H1 (cell line): ENCODE results near the gene EPHA2.

Experiments
- ASH2L ChIP-seq: fragments of 200-600, 300-600 bp; sonication (generic); IDR thresholded peaks from one replicate; pipeline ENCODE4 v1.7.1; 2017; ENCODE audit warnings: low read length
- ATF3 ChIP-seq: IDR thresholded peaks from 2 replicates; pipeline ENCODE4 v1.6.1; 2011; ENCODE audit warnings: low read depth, mild to moderate bottlenecking, low read length; ENCODE audit not compliant: insufficient read depth
- BRCA1 ChIP-seq: IDR thresholded peaks from 2 replicates; pipeline ENCODE4 v1.6.1; 2012; ENCODE audit warnings: low read depth, low read length, improper control_type of control experiment
- CTCF ChIP-seq, 3 experiments: IDR thresholded peaks; 1 replicate in 2 of 3; 2 replicates in 1 of 3; pipeline versions ENCODE4 v1.5.1 to v1.6.1; 2011; ENCODE audit warnings: low read length in 3 of 3, mild to moderate bottlenecking in 3 of 3, inconsistent platforms in 2 of 3, low read depth in 1 of 3, moderate library complexity in 1 of 3; ENCODE audit not compliant: insufficient read depth in 1 of 3; ENCODE audit errors: control extremely low read depth in 1 of 3
- EP300 ChIP-seq, 2 experiments: IDR thresholded peaks; 1 replicate in 1 of 2; 2 replicates in 1 of 2; pipeline ENCODE4 v1.6.1; 2011 to 2012; ENCODE audit warnings: low read depth in 2 of 2, low read length in 2 of 2, mild to moderate bottlenecking in 2 of 2, borderline replicate concordance in 1 of 2, inconsistent platforms in 1 of 2, moderate library complexity in 1 of 2
- EZH2 ChIP-seq: fragments of 200-600 bp; sonication (generic); IDR thresholded peaks from 2 replicates; pipeline ENCODE4 v1.7.1; 2012; ENCODE audit warnings: low read depth, mild to moderate bottlenecking, moderate library complexity, low read length, inconsistent platforms; ENCODE audit not compliant: severe bottlenecking
- GABPA ChIP-seq: IDR thresholded peaks from 2 replicates; pipeline ENCODE4 v1.6.1; 2011; ENCODE audit warnings: mild to moderate bottlenecking, low read length, moderate library complexity, borderline replicate concordance; ENCODE audit not compliant: insufficient read depth
- HDAC6 ChIP-seq: IDR thresholded peaks from one replicate; pipeline ENCODE4 v1.7.1; 2012; ENCODE audit warnings: low read depth, mild to moderate bottlenecking, inconsistent platforms, low read length, moderate library complexity
- MAX ChIP-seq: IDR thresholded peaks from 2 replicates; pipeline ENCODE4 v1.6.1; 2012; ENCODE audit warnings: inconsistent platforms
- POLR2A ChIP-seq, 2 experiments: IDR thresholded peaks; 1 replicate in 1 of 2; 2 replicates in 1 of 2; pipeline ENCODE4 v1.6.1; 2011; ENCODE audit warnings: low read depth in 2 of 2, low read length in 2 of 2, mild to moderate bottlenecking in 2 of 2; ENCODE audit errors: control extremely low read depth in 1 of 2
- POLR2AphosphoS5 ChIP-seq: IDR thresholded peaks from 2 replicates; pipeline ENCODE4 v1.6.1; 2011; ENCODE audit warnings: low read depth, low read length
- RAD21 ChIP-seq, 2 experiments: IDR thresholded peaks in 1 of 2; conservative IDR thresholded peaks in 1 of 2; 2 replicates each; pipeline ENCODE4 v1.6.1; 2011; ENCODE audit warnings: low read depth in 2 of 2, low read length in 2 of 2, improper control_type of control experiment in 1 of 2, inconsistent platforms in 1 of 2, mild to moderate bottlenecking in 1 of 2, moderate library complexity in 1 of 2
- RFX5 ChIP-seq: IDR thresholded peaks from 2 replicates; pipeline ENCODE4 v1.6.1; 2011; ENCODE audit warnings: low read depth, low read length, improper control_type of control experiment, borderline replicate concordance
- ZNF274 ChIP-seq: IDR thresholded peaks from 2 replicates; pipeline ENCODE4 v1.7.0; 2012; ENCODE audit warnings: low read length, borderline replicate concordance; ENCODE audit errors: extremely low read depth

GRCh38 chr1:16126160-16126559 lies 29.7 kb downstream of the EPHA2 start:
- TF ChIP-seq CTCF (IDR thresholded peaks at IDR 0.05; ENCODE audit: control extremely low read depth in 1 of 3, insufficient read depth in 1 of 3, low read depth in 1 of 3, low read length in 3 of 3) = no peak
- no peak for TF ChIP-seq EZH2
- no peak for TF ChIP-seq RFX5
- no peak for TF ChIP-seq GABPA
- no peak for TF ChIP-seq HDAC6
- TF ChIP-seq ATF3 = no peak
- TF ChIP-seq POLR2A (IDR thresholded peaks at IDR 0.05; ENCODE audit: control extremely low read depth in 1 of 2, low read depth in 2 of 2, low read length in 2 of 2) = no peak
- no peak for TF ChIP-seq POLR2AphosphoS5
- TF ChIP-seq RAD21 (IDR thresholded peaks at IDR 0.05 in 1 of 2, conservative IDR thresholded peaks at IDR 0.05 in 1 of 2; ENCODE audit: low read depth in 2 of 2, low read length in 2 of 2) = no peak
- TF ChIP-seq ASH2L = no peak
- TF ChIP-seq MAX = no peak
- no peak for TF ChIP-seq EP300 (IDR thresholded peaks at IDR 0.05; ENCODE audit: borderline replicate concordance in 1 of 2, low read depth in 2 of 2, low read length in 2 of 2)
- no peak for TF ChIP-seq ZNF274
- TF ChIP-seq BRCA1 = no peak
